Smooth muscle cell of bladder (primary cell): ENCODE data around the gene RAB38. TPM values are rescaled to one million over a fixed set of nuclear protein-coding genes. Genes with fewer than 3 reads are reported as not detected.

Experiments
- total RNA-seq: library from RNA; depleted of rRNA; stranded (reverse); fragments of >200 nt; gene quantifications from 2 replicates; pipeline ENCODE4 v1.2.3, GENCODE V29; 2014

Gene RAB38
- 1.4 and 1.5 TPM in 2 replicates for total RNA-seq

DNA sequence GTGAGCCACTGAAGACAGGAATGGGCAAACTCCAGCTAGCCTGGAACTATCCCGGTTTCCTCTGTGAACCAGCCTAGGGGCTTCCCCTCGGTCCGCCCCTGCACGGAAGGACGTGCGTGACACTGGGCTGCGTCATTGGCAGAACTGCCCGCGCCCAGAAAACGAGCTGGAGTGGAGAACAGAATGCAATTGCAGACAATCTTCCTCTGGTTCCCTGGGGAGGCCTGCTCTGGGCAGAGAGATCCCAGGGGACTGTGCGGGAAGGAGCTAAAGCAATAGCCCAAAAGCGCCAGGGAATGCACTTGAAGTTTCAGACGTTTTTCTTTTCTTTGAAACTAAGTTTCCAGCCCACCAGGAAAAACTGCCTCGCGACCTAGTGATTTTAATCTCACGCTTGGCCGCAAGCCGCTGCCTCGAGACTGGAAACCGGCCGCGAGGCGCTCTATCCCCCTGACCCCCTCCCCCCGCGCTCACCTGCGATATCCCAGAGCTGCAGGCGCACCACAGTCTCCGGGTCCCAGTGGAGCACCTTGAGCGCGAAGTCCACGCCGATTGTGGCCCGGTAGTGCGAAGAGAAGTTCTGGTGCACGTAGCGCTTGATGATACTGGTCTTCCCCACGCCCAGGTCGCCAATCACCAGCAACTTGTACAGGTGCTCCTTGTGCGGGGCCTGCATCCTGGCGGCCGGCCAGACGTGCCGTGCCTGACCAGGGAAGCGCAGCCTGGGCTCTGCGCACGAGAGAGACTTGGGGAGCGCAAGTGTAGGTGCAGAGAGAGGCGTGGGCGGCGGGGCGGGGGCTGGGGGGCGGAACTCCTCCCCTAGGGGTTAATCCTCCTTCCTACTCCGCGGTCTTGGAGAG lies at the start of gene RAB38:
TSS of gene RAB38 (minus strand) at position 735 of the 860 bp plus-strand sequence. CDS start at position 676, 59 bp downstream.

Other genes starting within 250 kb of the RAB38 start
- gene CTSC, start 162.3 kb upstream of the RAB38 start, total RNA-seq = 117 and 276 TPM in 2 replicates